ENCODE data around the gene MAP4K5. TPM values are rescaled to one million over a fixed set of nuclear protein-coding genes. Genes with fewer than 3 reads are reported as not detected.

Gene MAP4K5
- total RNA-seq, 1 experiment from 2014 or later: 42.8 TPM

GRCh38 chr14:50396631-50397389 is 135.6 kb downstream of the MAP4K5 start, which contains the start of gene CDKL1 (continued):
- TF ChIP-seq ARID4B (CRISPR knock-in tag; IDR thresholded peaks at IDR 0.05; ENCODE audit: borderline replicate concordance) (peak; percentile 91), FOXP1 (CRISPR knock-in tag; IDR thresholded peaks at IDR 0.05; ENCODE audit: borderline replicate concordance) (peak; percentile 89), TEAD4 (CRISPR knock-in tag; IDR thresholded peaks at IDR 0.05) (0 out of 2 replicates have a peak, but pooled peaks have one; percentile 64), SMAD4 (CRISPR knock-in tag; IDR thresholded peaks at IDR 0.05) (0 out of 2 replicates have a peak, but pooled peaks have one; percentile 47), CBFB (CRISPR knock-in tag; IDR thresholded peaks at IDR 0.05; ENCODE audit: low read depth) (no peak), FOXK1 (CRISPR knock-in tag; IDR thresholded peaks at IDR 0.05) (peak; percentile 73), RELA (CRISPR knock-in tag; IDR thresholded peaks at IDR 0.05; ENCODE audit: borderline replicate concordance) (peak; percentile 93), KAT7 (CRISPR knock-in tag; IDR thresholded peaks at IDR 0.05; ENCODE audit: borderline replicate concordance) (peak; percentile 63; the same call in 1 of the 2 replicates), USF2 (CRISPR knock-in tag; IDR thresholded peaks at IDR 0.05) (peak; percentile 71), ESRRA (CRISPR knock-in tag; IDR thresholded peaks at IDR 0.05; ENCODE audit: borderline replicate concordance) (peak; percentile 77; the same call in 1 of the 2 replicates), ZBTB43 (CRISPR knock-in tag; IDR thresholded peaks at IDR 0.05) (peak; percentile 79; the same call in 1 of the 2 replicates)
- TF ChIP-seq, protein P1, sequence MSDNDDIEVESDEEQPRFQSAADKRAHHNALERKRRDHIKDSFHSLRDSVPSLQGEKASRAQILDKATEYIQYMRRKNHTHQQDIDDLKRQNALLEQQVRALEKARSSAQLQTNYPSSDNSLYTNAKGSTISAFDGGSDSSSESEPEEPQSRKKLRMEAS (CRISPR knock-in tag; IDR thresholded peaks at IDR 0.05): peak; percentile 71
- TF ChIP-seq, protein P2, sequence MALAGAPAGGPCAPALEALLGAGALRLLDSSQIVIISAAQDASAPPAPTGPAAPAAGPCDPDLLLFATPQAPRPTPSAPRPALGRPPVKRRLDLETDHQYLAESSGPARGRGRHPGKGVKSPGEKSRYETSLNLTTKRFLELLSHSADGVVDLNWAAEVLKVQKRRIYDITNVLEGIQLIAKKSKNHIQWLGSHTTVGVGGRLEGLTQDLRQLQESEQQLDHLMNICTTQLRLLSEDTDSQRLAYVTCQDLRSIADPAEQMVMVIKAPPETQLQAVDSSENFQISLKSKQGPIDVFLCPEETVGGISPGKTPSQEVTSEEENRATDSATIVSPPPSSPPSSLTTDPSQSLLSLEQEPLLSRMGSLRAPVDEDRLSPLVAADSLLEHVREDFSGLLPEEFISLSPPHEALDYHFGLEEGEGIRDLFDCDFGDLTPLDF (CRISPR knock-in tag; IDR thresholded peaks at IDR 0.05): 0 out of 2 replicates have a peak, but pooled peaks have one; percentile 26
- TF ChIP-seq, protein P3, sequence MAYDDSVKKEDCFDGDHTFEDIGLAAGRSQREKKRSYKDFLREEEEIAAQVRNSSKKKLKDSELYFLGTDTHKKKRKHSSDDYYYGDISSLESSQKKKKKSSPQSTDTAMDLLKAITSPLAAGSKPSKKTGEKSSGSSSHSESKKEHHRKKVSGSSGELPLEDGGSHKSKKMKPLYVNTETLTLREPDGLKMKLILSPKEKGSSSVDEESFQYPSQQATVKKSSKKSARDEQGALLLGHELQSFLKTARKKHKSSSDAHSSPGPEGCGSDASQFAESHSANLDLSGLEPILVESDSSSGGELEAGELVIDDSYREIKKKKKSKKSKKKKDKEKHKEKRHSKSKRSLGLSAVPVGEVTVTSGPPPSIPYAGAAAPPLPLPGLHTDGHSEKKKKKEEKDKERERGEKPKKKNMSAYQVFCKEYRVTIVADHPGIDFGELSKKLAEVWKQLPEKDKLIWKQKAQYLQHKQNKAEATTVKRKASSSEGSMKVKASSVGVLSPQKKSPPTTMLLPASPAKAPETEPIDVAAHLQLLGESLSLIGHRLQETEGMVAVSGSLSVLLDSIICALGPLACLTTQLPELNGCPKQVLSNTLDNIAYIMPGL (CRISPR knock-in tag; IDR thresholded peaks at IDR 0.05): peak; percentile 76; the same call in 1 of the 2 replicates
- TF ChIP-seq, protein P4, sequence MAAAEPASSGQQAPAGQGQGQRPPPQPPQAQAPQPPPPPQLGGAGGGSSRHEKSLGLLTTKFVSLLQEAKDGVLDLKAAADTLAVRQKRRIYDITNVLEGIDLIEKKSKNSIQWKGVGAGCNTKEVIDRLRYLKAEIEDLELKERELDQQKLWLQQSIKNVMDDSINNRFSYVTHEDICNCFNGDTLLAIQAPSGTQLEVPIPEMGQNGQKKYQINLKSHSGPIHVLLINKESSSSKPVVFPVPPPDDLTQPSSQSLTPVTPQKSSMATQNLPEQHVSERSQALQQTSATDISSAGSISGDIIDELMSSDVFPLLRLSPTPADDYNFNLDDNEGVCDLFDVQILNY (CRISPR knock-in tag; IDR thresholded peaks at IDR 0.05): peak; percentile 71
- TF ChIP-seq, protein P5, sequence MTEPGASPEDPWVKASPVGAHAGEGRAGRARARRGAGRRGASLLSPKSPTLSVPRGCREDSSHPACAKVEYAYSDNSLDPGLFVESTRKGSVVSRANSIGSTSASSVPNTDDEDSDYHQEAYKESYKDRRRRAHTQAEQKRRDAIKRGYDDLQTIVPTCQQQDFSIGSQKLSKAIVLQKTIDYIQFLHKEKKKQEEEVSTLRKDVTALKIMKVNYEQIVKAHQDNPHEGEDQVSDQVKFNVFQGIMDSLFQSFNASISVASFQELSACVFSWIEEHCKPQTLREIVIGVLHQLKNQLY (CRISPR knock-in tag; IDR thresholded peaks at IDR 0.05): no peak
